GM23338 (cell line): ENCODE measurements around the gene ISY1. TPM values are rescaled to one million over a fixed set of nuclear protein-coding genes. Genes with fewer than 3 reads are reported as not detected.

Experiments
- ATAC-seq: fragments of 200-7000 bp; cut with Tn5 transposase; 3 replicates; pipeline ENCODE4 v1.9.1; 2020
- DNase-seq: peaks from one replicate; pipeline ENCODE4 v3.0.0-alpha.2; 2015; ENCODE audit warnings: low spot score
- H2AFZ ChIP-seq: fragments of 200-600 bp; sonication (generic); 2 replicates; pipeline ENCODE4 v1.8.0; 2016; ENCODE audit warnings: antibody characterized with exemption, mild to moderate bottlenecking, moderate library complexity
- H3F3A ChIP-seq: fragments of 200-600 bp; sonication (generic); replicated peaks from 2 replicates; pipeline ENCODE4 v1.8.0; 2017; ENCODE audit warnings: antibody characterized with exemption, mixed run types, low read depth
- H3K27ac ChIP-seq: fragments of 200-600 bp; sonication (generic); 2 replicates; pipeline ENCODE4 v1.6.1; 2016; ENCODE audit warnings: low read depth
- H3K27me3 ChIP-seq: fragments of 200-600 bp; sonication (generic); 2 replicates; pipeline ENCODE4 v1.8.0; 2016; ENCODE audit warnings: mild to moderate bottlenecking, mixed run types, moderate library complexity; ENCODE audit not compliant: insufficient read depth
- H3K36me3 ChIP-seq: fragments of 200-600 bp; sonication (generic); 2 replicates; pipeline ENCODE4 v1.8.0; 2016; ENCODE audit warnings: mild to moderate bottlenecking; ENCODE audit not compliant: insufficient read depth
- H3K4me1 ChIP-seq: fragments of 200-600 bp; sonication (generic); 2 replicates; pipeline ENCODE4 v1.8.0; 2016; ENCODE audit warnings: mild to moderate bottlenecking, moderate library complexity; ENCODE audit not compliant: insufficient read depth
- H3K4me2 ChIP-seq: fragments of 200-600 bp; sonication (generic); 2 replicates; pipeline ENCODE4 v1.7.1; 2017; ENCODE audit warnings: mixed run types
- H3K4me3 ChIP-seq: fragments of 200-600 bp; sonication (generic); 2 replicates; pipeline ENCODE4 v1.6.1; 2016; ENCODE audit warnings: mixed run types
- H3K79me2 ChIP-seq: fragments of 200-600 bp; sonication (generic); replicated peaks from 2 replicates; pipeline ENCODE4 v1.8.0; 2017; ENCODE audit warnings: mild to moderate bottlenecking; ENCODE audit not compliant: insufficient read depth
- H3K9me2 ChIP-seq: fragments of 200-600 bp; sonication (generic); 2 replicates; pipeline ENCODE4 v1.8.0; 2017; ENCODE audit not compliant: insufficient read depth
- H4K20me1 ChIP-seq: fragments of 200-600 bp; sonication (generic); replicated peaks from 2 replicates; pipeline ENCODE4 v1.8.0; 2017; ENCODE audit warnings: mild to moderate bottlenecking; ENCODE audit not compliant: insufficient read depth
- H3K27ac Mint-ChIP-seq: 2 replicates; pipeline ENCODE4 v1.8.0; 2020; ENCODE audit warnings: inconsistent platforms, mild to moderate bottlenecking, moderate library complexity, mixed read lengths
- H3K27me3 Mint-ChIP-seq: 3 replicates; pipeline ENCODE4 v1.8.0; 2022; ENCODE audit warnings: low read depth, mild to moderate bottlenecking, moderate library complexity, mixed read lengths, inconsistent platforms; ENCODE audit not compliant: insufficient read depth, poor library complexity
- H3K36me3 Mint-ChIP-seq: 3 replicates; pipeline ENCODE4 v1.8.0; 2021; ENCODE audit warnings: low read depth, mild to moderate bottlenecking, inconsistent platforms, moderate library complexity, mixed read lengths
- H3K4me1 Mint-ChIP-seq: 3 replicates; pipeline ENCODE4 v1.8.0; 2020; ENCODE audit warnings: mild to moderate bottlenecking, inconsistent platforms, mixed read lengths
- H3K4me3 Mint-ChIP-seq: 3 replicates; pipeline ENCODE4 v1.8.0; 2021; ENCODE audit warnings: moderate library complexity, mild to moderate bottlenecking, inconsistent platforms, mixed read lengths
- H3K9me3 Mint-ChIP-seq: 3 replicates; pipeline ENCODE4 v1.8.0; 2020; ENCODE audit warnings: moderate library complexity, mild to moderate bottlenecking, inconsistent platforms, mixed read lengths
- CTCF ChIP-seq, 2 experiments: fragments of 200-600 bp in 1 of 2; sonication (generic) in 1 of 2; conservative IDR thresholded peaks; 2 replicates each; pipeline versions ENCODE4 v1.5.1 to v1.6.1; 2016 to 2017; ENCODE audit warnings: antibody characterized with exemption in 2 of 2, low read depth in 2 of 2, mild to moderate bottlenecking in 2 of 2, moderate library complexity in 1 of 2
- EZH2 ChIP-seq: fragments of 200-600 bp; sonication (generic); IDR thresholded peaks from one replicate; pipeline ENCODE4 v1.8.0; 2017; ENCODE audit warnings: antibody characterized with exemption, mild to moderate bottlenecking, low read depth; ENCODE audit not compliant: unreplicated experiment
- JUNB ChIP-seq: IDR thresholded peaks from one replicate; pipeline ENCODE4 v1.6.1; 2016; ENCODE audit warnings: antibody characterized with exemption; ENCODE audit not compliant: unreplicated experiment
- NANOG ChIP-seq: IDR thresholded peaks from 2 replicates; pipeline ENCODE4 v1.6.1; 2016; ENCODE audit warnings: antibody characterized with exemption, borderline replicate concordance
- POLR2AphosphoS5 ChIP-seq: IDR thresholded peaks from 2 replicates; pipeline ENCODE4 v1.6.1; 2016; ENCODE audit warnings: antibody characterized with exemption, low read depth
- REST ChIP-seq: IDR thresholded peaks from one replicate; pipeline ENCODE4 v1.6.1; 2018; ENCODE audit warnings: antibody characterized with exemption; ENCODE audit not compliant: unreplicated experiment
- STAT1 ChIP-seq: IDR thresholded peaks from one replicate; pipeline ENCODE4 v1.6.1; 2016; ENCODE audit warnings: antibody characterized with exemption; ENCODE audit not compliant: unreplicated experiment
- ZNF114 ChIP-seq: fragments of 250-450 bp; sonication (Bioruptor Pico); IDR thresholded peaks from 2 replicates; pipeline ENCODE4 v1.5.0; 2020; ENCODE audit warnings: mild to moderate bottlenecking, moderate library complexity
- ZNF331 ChIP-seq: fragments of 250-450 bp; sonication (Bioruptor Pico); IDR thresholded peaks from 2 replicates; pipeline ENCODE4 v1.5.0; 2020; ENCODE audit warnings: low read depth, mild to moderate bottlenecking, moderate library complexity
- ZNF462 ChIP-seq: fragments of 250-450 bp; sonication (Bioruptor Pico); IDR thresholded peaks from 2 replicates; pipeline ENCODE4 v1.5.0; 2020; ENCODE audit warnings: mild to moderate bottlenecking, moderate library complexity
- polyA plus RNA-seq: library from polyadenylated mRNA; unstranded; fragments of >200 nt; fragmentation: Nextera tagmentation; extraction: Ambion mirVana; gene quantifications from 2 replicates; pipeline ENCODE4 v1.2.1, GENCODE V29; 2016
- total RNA-seq: library from RNA; depleted of rRNA; stranded (reverse); fragments of >200 nt; shearing (Covaris generic); gene quantifications from 2 replicates; pipeline ENCODE4 v1.2.3, GENCODE V29; 2014

ISY1 gene
- total and polyA plus RNA-seq, 2 experiments from 2014 or later, result 11.3 to 23.6 TPM

- no peaks in the 10 kb centered on the region for H3K27me3 Mint-ChIP-seq
- H2AFZ ChIP-seq, result peak overlapping the region; percentile 59
- H3K27ac ChIP-seq, result no peak overlapping the region; the same call in 1 of the 2 replicates
- H3K4me3 Mint-ChIP-seq, result no peak overlapping the region
- no peaks in the 10 kb centered on the region for H3K36me3 ChIP-seq
- no peak overlapping the region for H3K4me2 ChIP-seq
- H3K4me1 ChIP-seq, result no peaks in the 10 kb centered on the region
- no peaks in the 10 kb centered on the region for H3F3A ChIP-seq
- H3K9me3 Mint-ChIP-seq, result no peaks in the 10 kb centered on the region
- H3K79me2 ChIP-seq, result no peaks in the 10 kb centered on the region
- DNase-seq (no peak), ATAC-seq (no peak)
- no peaks in the 10 kb centered on the region for H4K20me1 ChIP-seq
- H3K9me2 ChIP-seq, result no peaks in the 10 kb centered on the region
- H3K4me1 Mint-ChIP-seq, result no peaks in the 10 kb centered on the region
- no peak overlapping the region for H3K4me3 ChIP-seq
- no peaks in the 10 kb centered on the region for H3K36me3 Mint-ChIP-seq
- TF ChIP-seq NANOG, result no peak
- no peak for TF ChIP-seq ZNF331 (CRISPR knock-in tag)
- no peak for TF ChIP-seq CTCF (conservative IDR thresholded peaks at IDR 0.05; ENCODE audit: low read depth in 2 of 2)
- no peak for TF ChIP-seq ZNF462 (CRISPR knock-in tag)
- no peak for TF ChIP-seq JUNB
- no peak for TF ChIP-seq STAT1
- TF ChIP-seq POLR2AphosphoS5, result no peak
- no peak for TF ChIP-seq ZNF114 (CRISPR knock-in tag)
- TF ChIP-seq EZH2, result no peak
- TF ChIP-seq REST, result no peak
- no peaks in the 10 kb centered on the region for H3K27me3 ChIP-seq
- no peak overlapping the region for H3K27ac Mint-ChIP-seq
These were observed 46.6 kb upstream of the ISY1 start for GRCh38 chr3:129207479-129207878.
